OCI-LY1 (cell line): Measurements from ENCODE around the gene OR56A1.

Experiments
- EZH2 ChIP-seq: fragments of 200-600 bp; sonication (generic), shearing (Covaris generic); IDR thresholded peaks from 2 replicates; pipeline ENCODE4 v1.8.0; 2017; ENCODE audit warnings: borderline replicate concordance, mixed run types, mild to moderate bottlenecking, antibody characterized with exemption, low read length, moderate library complexity, mixed read lengths
- TF ChIP-seq, protein P1 (sequence below): fragments of 200-600 bp; sonication (generic), shearing (Covaris generic); IDR thresholded peaks from 2 replicates; pipeline ENCODE4 v1.5.1; 2017; ENCODE audit warnings: mild to moderate bottlenecking, antibody characterized with exemption, low read length, moderate library complexity, mixed read lengths

DNA sequence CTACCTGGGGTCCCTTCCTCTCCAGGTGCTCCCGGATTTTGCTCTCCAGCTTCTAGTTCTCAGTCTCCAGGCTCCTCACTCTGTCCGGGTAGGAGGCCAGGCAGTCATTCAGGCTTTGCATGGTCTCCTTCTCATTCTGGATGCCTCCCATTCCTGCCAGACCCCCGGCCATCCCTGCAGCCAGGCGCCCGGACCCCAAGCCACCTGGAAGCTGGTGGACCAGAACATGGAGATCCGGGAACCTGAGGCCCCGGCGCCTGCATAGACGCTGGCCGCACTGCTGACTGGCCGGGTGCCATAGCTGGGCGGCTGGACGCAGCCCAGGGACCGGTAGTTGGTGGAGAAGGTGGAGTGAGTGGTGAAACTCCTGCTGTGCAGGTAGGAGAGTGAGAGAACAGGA is 35.8 kb downstream of the OR56A1 start:
- TF ChIP-seq, protein P1, sequence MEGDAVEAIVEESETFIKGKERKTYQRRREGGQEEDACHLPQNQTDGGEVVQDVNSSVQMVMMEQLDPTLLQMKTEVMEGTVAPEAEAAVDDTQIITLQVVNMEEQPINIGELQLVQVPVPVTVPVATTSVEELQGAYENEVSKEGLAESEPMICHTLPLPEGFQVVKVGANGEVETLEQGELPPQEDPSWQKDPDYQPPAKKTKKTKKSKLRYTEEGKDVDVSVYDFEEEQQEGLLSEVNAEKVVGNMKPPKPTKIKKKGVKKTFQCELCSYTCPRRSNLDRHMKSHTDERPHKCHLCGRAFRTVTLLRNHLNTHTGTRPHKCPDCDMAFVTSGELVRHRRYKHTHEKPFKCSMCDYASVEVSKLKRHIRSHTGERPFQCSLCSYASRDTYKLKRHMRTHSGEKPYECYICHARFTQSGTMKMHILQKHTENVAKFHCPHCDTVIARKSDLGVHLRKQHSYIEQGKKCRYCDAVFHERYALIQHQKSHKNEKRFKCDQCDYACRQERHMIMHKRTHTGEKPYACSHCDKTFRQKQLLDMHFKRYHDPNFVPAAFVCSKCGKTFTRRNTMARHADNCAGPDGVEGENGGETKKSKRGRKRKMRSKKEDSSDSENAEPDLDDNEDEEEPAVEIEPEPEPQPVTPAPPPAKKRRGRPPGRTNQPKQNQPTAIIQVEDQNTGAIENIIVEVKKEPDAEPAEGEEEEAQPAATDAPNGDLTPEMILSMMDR, result no peak
- no peak for TF ChIP-seq EZH2
